H1 (cell line): ENCODE measurements around the gene MYO5B. TPM values are rescaled to one million over a fixed set of nuclear protein-coding genes. Genes with fewer than 3 reads are reported as not detected.

ENCODE experiments used
- polyA plus RNA-seq, 7 experiments: library from polyadenylated mRNA; depleted of rRNA in 3 of 7; stranded (reverse) in 5 of 7; unstranded in 2 of 7; fragments of >200 nt in 5 of 7; fragments of 200-250 nt in 2 of 7; gene quantifications; 1 replicate in 5 of 7; 2 replicates in 1 of 7; 4 replicates in 1 of 7; pipeline versions ENCODE4 v1.2.1 to v1.2.3, GENCODE V29; 2011 to 2013; ENCODE audit warnings: missing spikeins in 2 of 7, mixed read lengths in 2 of 7
- total RNA-seq: library from RNA; stranded (reverse); fragmentation: NEBNext Ultra II Directional; extraction: Animal tissue kit (Norgen Biotek cat#: 25700); gene quantifications from 2 replicates; pipeline ENCODE4 v1.2.1, GENCODE V29; 2021
- TF ChIP-seq, protein P1 (sequence below): IDR thresholded peaks from 2 replicates; pipeline ENCODE4 v1.6.1; 2011; ENCODE audit warnings: low read length, improper control_type of control experiment

Gene MYO5B
- total and polyA plus RNA-seq, 2 of the 8 experiments (the other 6 are each of a cell fraction or from before 2014, with no cell fraction given), result 6.4 to 7.7 TPM

DNA sequence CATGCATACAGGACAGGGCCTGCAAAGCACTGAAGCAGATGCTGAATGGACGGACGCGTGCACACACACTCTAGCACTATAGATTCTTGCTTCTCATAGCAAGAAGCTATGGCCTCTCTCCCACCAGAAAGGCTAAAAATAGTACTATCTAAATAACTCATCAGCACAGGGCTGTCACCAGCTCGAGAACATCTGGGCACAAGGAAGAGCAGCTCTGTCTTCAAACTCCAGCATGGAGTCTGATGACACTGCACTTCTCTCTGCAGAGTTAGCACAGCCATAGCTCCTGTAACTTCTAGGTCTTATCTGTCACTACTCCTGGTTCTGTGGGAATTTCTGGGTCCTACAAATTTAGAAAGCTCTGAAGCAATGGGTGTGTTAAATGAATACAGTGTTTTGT, 123.5 kb downstream of the MYO5B start (continued):
- TF ChIP-seq, protein P1, sequence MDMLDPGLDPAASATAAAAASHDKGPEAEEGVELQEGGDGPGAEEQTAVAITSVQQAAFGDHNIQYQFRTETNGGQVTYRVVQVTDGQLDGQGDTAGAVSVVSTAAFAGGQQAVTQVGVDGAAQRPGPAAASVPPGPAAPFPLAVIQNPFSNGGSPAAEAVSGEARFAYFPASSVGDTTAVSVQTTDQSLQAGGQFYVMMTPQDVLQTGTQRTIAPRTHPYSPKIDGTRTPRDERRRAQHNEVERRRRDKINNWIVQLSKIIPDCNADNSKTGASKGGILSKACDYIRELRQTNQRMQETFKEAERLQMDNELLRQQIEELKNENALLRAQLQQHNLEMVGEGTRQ, result no peak
